DMS114 treated with DMSO at 0.1 percent for 48 hours (cell line): ENCODE data around the gene NOL9.
"Not testable (repeated sequence)": the region's sequence is repeated elsewhere in the genome, so short reads cannot be mapped to it uniquely, and the experiment has no call there.

Experiments
- DNase-seq: peaks from one replicate; lab custom pipeline; 2025; ENCODE audit not compliant: unreplicated experiment; lab: John Stamatoyannopoulos, UW

NOL9 gene

GRCh38 chr1:6554031-6554906 is at the start of gene NOL9:
Gene NOL9 (minus strand): TSS chr1:6554513. CDS start chr1:6554502, 11 bp downstream.
- DNase-seq, result peak; percentile 85

GRCh38 chr1:6603238-6603914 is 49.1 kb upstream of the NOL9 start:
- DNase-seq, result peak; percentile 83

- DNase-seq, result peak; percentile 60
Measured at GRCh38 chr1:6602669-6603237, 48.4 kb upstream of the NOL9 start, which contains the start of gene KLHL21. Gene KLHL21 (minus strand): TSS chr1:6602869. CDS start chr1:6602817, 52 bp downstream.

- peak; percentile 50 for DNase-seq
Measured at GRCh38 chr1:6601923-6602668, 47.8 kb upstream of the NOL9 start.

- no peak for DNase-seq
Measured at GRCh38 chr1:6601049-6601922, 47.0 kb upstream of the NOL9 start.

- no peak for DNase-seq
Measured at GRCh38 chr1:6600410-6601048, 46.2 kb upstream of the NOL9 start.

GRCh38 chr1:6599991-6600390 is 45.7 kb upstream of the NOL9 start:
- DNase-seq, result not testable (repeated sequence)

- no peak for DNase-seq
Measured at GRCh38 chr1:6599141-6599975, 45.0 kb upstream of the NOL9 start.

- no peak for DNase-seq
Measured at GRCh38 chr1:6597777-6598131, 43.4 kb upstream of the NOL9 start.

GRCh38 chr1:6596886-6597776 is 42.8 kb upstream of the NOL9 start:
- DNase-seq, result no peak

- no peak for DNase-seq
Measured at GRCh38 chr1:6596351-6596750, 42.0 kb upstream of the NOL9 start.

GRCh38 chr1:6594977-6595740 is 40.8 kb upstream of the NOL9 start:
- no peak for DNase-seq

- DNase-seq, result no peak
Measured at GRCh38 chr1:6593810-6594209, 39.5 kb upstream of the NOL9 start.

- DNase-seq, result no peak
Measured at GRCh38 chr1:6592865-6593593, 38.7 kb upstream of the NOL9 start.

- DNase-seq, result no peak
Measured at GRCh38 chr1:6592441-6592840, 38.1 kb upstream of the NOL9 start.

GRCh38 chr1:6591644-6592043 is 37.3 kb upstream of the NOL9 start:
- no peak for DNase-seq
